GM21723 (cell line): ENCODE data around the gene SLC6A11.

Experiments
- ATAC-seq: cut with Tn5 transposase; IDR thresholded peaks from one replicate; pipeline ENCODE4 v1.9.1; 2021; ENCODE audit warnings: mild to moderate bottlenecking, moderate library complexity; ENCODE audit not compliant: unreplicated experiment

Gene SLC6A11

GRCh38 chr3:10974746-10975375 lies 158.8 kb downstream of the SLC6A11 start:
- no peak for ATAC-seq

GRCh38 chr3:10975695-10976234 lies 159.7 kb downstream of the SLC6A11 start:
- no peak for ATAC-seq

GRCh38 chr3:10976770-10977169 lies 160.7 kb downstream of the SLC6A11 start:
- no peak for ATAC-seq

GRCh38 chr3:10977892-10978510 lies 162.0 kb downstream of the SLC6A11 start:
- ATAC-seq: no peak

GRCh38 chr3:10978956-10979355 lies 162.9 kb downstream of the SLC6A11 start:
- ATAC-seq: no peak

GRCh38 chr3:10980312-10980711 lies 164.3 kb downstream of the SLC6A11 start:
- no peak for ATAC-seq

- no peak for ATAC-seq
Observed at GRCh38 chr3:10981031-10981430, 165.0 kb downstream of the SLC6A11 start.

- no peak for ATAC-seq
Observed at GRCh38 chr3:10981961-10982360, 165.9 kb downstream of the SLC6A11 start.

GRCh38 chr3:10982782-10983181 lies 166.8 kb downstream of the SLC6A11 start:
- ATAC-seq: no peak

GRCh38 chr3:10983219-10983916 lies 167.3 kb downstream of the SLC6A11 start:
- ATAC-seq: no peak

GRCh38 chr3:10984371-10984896 lies 168.4 kb downstream of the SLC6A11 start:
- ATAC-seq: no peak

- ATAC-seq: no peak
Observed at GRCh38 chr3:10985181-10985580, 169.2 kb downstream of the SLC6A11 start.

- ATAC-seq: no peak
Observed at GRCh38 chr3:10986592-10986991, 170.6 kb downstream of the SLC6A11 start.

GRCh38 chr3:10988001-10988665 lies 172.1 kb downstream of the SLC6A11 start:
- ATAC-seq: no peak

GRCh38 chr3:10988991-10989484 lies 173.0 kb downstream of the SLC6A11 start:
- no peak for ATAC-seq
